Vagina (tissue), 2 donors: ENCODE data around the gene ZNF385A. TPM values are rescaled to one million over a fixed set of nuclear protein-coding genes. Genes with fewer than 3 reads are reported as not detected.
A peak's percentile ranks its signal among the peaks of the same experiment; 100 is the strongest.
"Not testable (repeated sequence)": the region's sequence is repeated elsewhere in the genome, so short reads cannot be mapped to it uniquely, and the experiment has no call there.

ENCODE experiments used
- DNase-seq, 2 donors: peaks; one replicate each; pipeline ENCODE4 v3.0.0-alpha.2; 2017; ENCODE audit errors: extremely low spot score in 2 of 2
- H3K27ac ChIP-seq: fragments of 200-600 bp; sonication (generic); one replicate; pipeline ENCODE4 v1.5.1; 2019
- H3K27me3 ChIP-seq: fragments of 200-600 bp; sonication (generic); one replicate; pipeline ENCODE4 v1.5.1; 2019
- H3K36me3 ChIP-seq, 2 donors: fragments of 200-600 bp; sonication (generic); one replicate each; pipeline ENCODE4 v1.5.1; 2017 to 2019
- H3K4me1 ChIP-seq: fragments of 200-600 bp; sonication (generic); one replicate; pipeline ENCODE4 v1.5.1; 2019
- H3K4me3 ChIP-seq, 2 donors: fragments of 200-600 bp; sonication (generic); 1 replicate in 1 of 2; 2 replicates in 1 of 2; pipeline ENCODE4 v1.5.1; 2016 to 2019
- H3K9me3 ChIP-seq: fragments of 200-600 bp; sonication (generic); one replicate; pipeline ENCODE4 v1.5.1; 2019
- POLR2A ChIP-seq, 2 donors: fragments of 450-650 bp; IDR thresholded peaks; one replicate each; pipeline ENCODE4 v1.6.1; 2017; ENCODE audit warnings: antibody characterized with exemption in 2 of 2, mild to moderate bottlenecking in 2 of 2, moderate library complexity in 2 of 2
- POLR2AphosphoS5 ChIP-seq, 2 donors: sonication (generic); formaldehyde crosslinking; IDR thresholded peaks; one replicate each; pipeline ENCODE4 v1.9.0; 2017; ENCODE audit warnings: antibody characterized with exemption in 2 of 2, mild to moderate bottlenecking in 2 of 2, low read depth in 1 of 2; ENCODE audit not compliant: insufficient read depth in 1 of 2
- intact Hi-C: fragments of 100-400 bp; cut with DNase I; formaldehyde crosslinking; loops from one replicate; pipeline ENCODE4 v1.15.1; 2023
- total RNA-seq: library from RNA; depleted of rRNA; stranded (reverse); fragments of >200 nt; gene quantifications from one replicate; pipeline ENCODE4 v1.2.3, GENCODE V29; 2016
- TF ChIP-seq, protein P1 (sequence below), 3 experiments: fragments of 450-650 bp in 2 of 3; fragments of 200-600 bp in 1 of 3; sonication (generic) in 1 of 3; IDR thresholded peaks; one replicate each; pipeline ENCODE4 v1.5.1; 2017 to 2019; ENCODE audit warnings: antibody characterized with exemption in 3 of 3, mild to moderate bottlenecking in 2 of 3, moderate library complexity in 2 of 3

The ZNF385A gene
- total RNA-seq, 1 donor from 2014 or later, result 38.8 TPM

DNA sequence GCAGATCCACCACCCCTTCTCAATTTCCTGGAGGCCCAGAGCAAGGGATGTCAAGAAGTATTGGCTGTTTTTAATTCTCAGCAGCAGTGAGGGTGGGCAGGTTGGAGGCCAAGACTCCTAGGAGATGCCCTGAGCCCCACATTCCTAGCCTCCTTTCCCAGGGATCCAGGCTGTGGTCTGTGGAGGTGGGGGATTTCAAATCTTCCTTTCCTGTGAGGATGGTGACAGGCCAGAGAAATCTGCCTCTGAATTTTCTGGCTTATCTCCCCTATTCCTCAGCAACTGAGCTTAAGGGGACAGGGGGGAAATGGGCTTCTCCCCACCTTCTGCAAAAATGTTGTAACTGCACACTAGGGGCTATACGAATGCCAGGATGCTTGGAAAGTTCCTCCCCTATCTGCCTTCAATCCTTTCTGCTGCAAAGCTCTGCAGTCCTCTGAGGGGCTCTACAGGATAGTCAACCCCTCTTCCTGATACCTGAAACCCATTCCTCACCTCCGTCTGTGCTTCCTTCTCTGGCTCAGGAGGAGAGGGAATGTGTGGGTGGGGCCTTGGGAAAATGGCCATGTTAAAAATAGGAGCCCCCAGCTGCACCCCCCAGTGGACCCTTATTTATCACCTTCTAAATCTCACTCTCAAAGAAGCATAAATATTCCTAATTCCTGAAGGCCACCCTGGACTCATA is 26.9 kb downstream of the ZNF385A start:
- Histone ChIP-seq H3K27me3 (no peaks in the 10 kb centered on the region), H3K4me1 (peaks cover 35% of the 10 kb centered on the region), H3K4me3 (peak overlapping the region; percentile 52 to 75), H3K27ac (peak overlapping the region; percentile 92), H3K36me3 (no peaks in the 10 kb centered on the region), H3K9me3 (no peaks in the 10 kb centered on the region)
- intact Hi-C loops, result loop anchor here (5.0 kb wide), 1 partner anchor 75 kb away; the partner anchor contains the start of genes CBX5 and HNRNPA1
- TF ChIP-seq, protein P1, sequence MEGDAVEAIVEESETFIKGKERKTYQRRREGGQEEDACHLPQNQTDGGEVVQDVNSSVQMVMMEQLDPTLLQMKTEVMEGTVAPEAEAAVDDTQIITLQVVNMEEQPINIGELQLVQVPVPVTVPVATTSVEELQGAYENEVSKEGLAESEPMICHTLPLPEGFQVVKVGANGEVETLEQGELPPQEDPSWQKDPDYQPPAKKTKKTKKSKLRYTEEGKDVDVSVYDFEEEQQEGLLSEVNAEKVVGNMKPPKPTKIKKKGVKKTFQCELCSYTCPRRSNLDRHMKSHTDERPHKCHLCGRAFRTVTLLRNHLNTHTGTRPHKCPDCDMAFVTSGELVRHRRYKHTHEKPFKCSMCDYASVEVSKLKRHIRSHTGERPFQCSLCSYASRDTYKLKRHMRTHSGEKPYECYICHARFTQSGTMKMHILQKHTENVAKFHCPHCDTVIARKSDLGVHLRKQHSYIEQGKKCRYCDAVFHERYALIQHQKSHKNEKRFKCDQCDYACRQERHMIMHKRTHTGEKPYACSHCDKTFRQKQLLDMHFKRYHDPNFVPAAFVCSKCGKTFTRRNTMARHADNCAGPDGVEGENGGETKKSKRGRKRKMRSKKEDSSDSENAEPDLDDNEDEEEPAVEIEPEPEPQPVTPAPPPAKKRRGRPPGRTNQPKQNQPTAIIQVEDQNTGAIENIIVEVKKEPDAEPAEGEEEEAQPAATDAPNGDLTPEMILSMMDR (IDR thresholded peaks at IDR 0.05), result no peak
- TF ChIP-seq POLR2AphosphoS5 (IDR thresholded peaks at IDR 0.05; ENCODE audit: insufficient read depth in 1 of 2, low read depth in 1 of 2), result no peak
- no peak for TF ChIP-seq POLR2A (IDR thresholded peaks at IDR 0.05)
- DNase-seq, result no peak

DNA sequence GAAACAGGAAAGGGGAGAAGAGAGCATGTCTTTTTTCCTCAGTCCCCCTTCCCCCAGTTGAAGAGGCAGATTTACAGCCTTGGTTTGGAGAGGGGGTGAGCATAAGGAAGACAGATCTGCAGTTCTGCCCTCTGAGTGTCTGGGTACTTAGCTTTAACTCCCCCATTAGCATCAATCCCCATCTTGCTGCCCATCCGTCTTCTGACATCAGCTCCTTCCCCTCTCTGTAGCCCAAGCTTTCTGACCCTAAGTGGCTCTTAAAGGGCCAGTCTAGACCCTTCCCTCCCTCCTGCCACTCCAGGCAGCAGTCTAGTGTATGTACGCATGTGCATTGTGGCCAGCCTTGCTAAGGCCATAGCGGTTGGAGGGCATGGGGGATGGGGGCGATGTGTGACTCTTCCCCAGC is 27.6 kb downstream of the ZNF385A start:
- DNase-seq, result no peak
- Histone ChIP-seq H3K9me3 (no peaks in the 10 kb centered on the region), H3K27ac (peak overlapping the region; percentile 92), H3K27me3 (no peaks in the 10 kb centered on the region), H3K36me3 (no peaks in the 10 kb centered on the region), H3K4me3 (no peak overlapping the region), H3K4me1 (peaks cover 42% of the 10 kb centered on the region)
- intact Hi-C loops, result loop anchor here (5.0 kb wide), 1 partner anchor 75 kb away; the partner anchor contains the start of genes CBX5 and HNRNPA1
- TF ChIP-seq, protein P1 (IDR thresholded peaks at IDR 0.05), result no peak
- TF ChIP-seq POLR2AphosphoS5 (IDR thresholded peaks at IDR 0.05; ENCODE audit: insufficient read depth in 1 of 2, low read depth in 1 of 2) (no peak), POLR2A (IDR thresholded peaks at IDR 0.05) (no peak)

DNA sequence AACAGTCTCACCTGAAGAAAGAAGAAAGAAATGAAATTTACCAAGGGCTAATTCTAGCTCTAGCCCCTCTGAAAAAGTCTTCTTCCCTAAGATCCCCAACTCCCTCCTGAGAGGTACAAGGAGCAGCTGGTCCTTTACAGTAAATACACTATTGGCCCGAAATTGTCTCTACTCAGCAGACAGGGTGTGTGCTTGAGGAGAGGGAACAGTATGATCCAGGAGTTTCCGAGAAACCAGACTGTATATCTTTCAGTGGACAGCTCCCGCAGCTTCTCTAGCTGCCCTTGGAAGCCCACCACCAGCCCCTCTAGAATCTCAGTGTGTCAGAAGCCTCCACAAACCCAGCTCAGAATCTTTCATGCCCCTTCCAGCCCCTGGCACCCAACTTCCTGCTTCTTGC is 28.3 kb downstream of the ZNF385A start:
- Histone ChIP-seq H3K4me3 (no peak overlapping the region), H3K9me3 (no peaks in the 10 kb centered on the region), H3K36me3 (no peaks in the 10 kb centered on the region), H3K27me3 (no peaks in the 10 kb centered on the region), H3K27ac (no peak overlapping the region), H3K4me1 (peaks cover 49% of the 10 kb centered on the region)
- TF ChIP-seq, protein P1 (IDR thresholded peaks at IDR 0.05), result no peak
- TF ChIP-seq POLR2AphosphoS5 (IDR thresholded peaks at IDR 0.05; ENCODE audit: insufficient read depth in 1 of 2, low read depth in 1 of 2), result no peak
- no peak for TF ChIP-seq POLR2A (IDR thresholded peaks at IDR 0.05)
- DNase-seq, result no peak
- intact Hi-C loops, result loop anchor here (5.0 kb wide), 1 partner anchor 74 kb away; the partner anchor contains the start of genes CBX5 and HNRNPA1

DNA sequence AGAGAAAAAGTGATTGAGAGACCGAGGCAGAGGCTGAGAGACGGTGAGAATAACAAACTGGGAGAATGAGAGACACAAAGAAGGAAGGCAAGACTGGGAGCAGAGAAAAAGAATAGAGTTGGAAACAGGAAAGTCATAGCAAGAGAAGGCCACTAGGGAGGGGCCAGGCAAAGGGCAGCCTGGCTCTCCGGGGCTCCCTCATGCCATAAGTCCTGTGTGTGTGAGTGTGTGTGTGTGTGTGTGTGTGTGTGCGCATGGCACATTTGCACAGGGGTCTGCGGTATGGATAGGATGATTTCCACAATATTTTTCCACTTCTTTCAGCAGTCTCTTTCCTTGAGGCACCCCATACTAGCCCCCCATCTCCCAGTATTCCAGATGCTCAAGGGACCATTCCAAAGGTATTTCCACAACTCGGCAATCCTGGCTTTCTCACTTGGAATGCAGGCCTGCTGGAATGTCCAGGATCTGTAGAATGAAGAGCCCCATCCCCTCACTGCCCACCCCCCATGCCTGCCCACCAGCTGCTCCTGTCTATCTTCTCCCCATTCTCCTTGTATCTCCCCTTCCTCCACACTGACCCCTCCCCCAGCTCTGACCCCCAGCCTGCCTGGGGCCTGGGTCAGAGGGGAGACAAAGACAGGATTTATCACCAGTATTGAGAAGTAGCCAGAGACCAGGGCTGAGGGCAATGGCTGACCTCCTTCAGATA is 29.3 kb downstream of the ZNF385A start:
- intact Hi-C loops, result loop anchor here (5.0 kb wide), 1 partner anchor 73 kb away; the partner anchor contains the start of genes CBX5 and HNRNPA1
- no peaks in the 10 kb centered on the region for H3K27me3 ChIP-seq
- peaks cover 0 to 9% of the 10 kb centered on the region in 2 donors for H3K36me3 ChIP-seq
- H3K27ac ChIP-seq, result no peak overlapping the region
- H3K4me3 ChIP-seq, result no peak overlapping the region
- TF ChIP-seq, protein P1 (IDR thresholded peaks at IDR 0.05), result no peak
- peaks cover 49% of the 10 kb centered on the region for H3K4me1 ChIP-seq
- H3K9me3 ChIP-seq, result no peaks in the 10 kb centered on the region
- no peak for DNase-seq

GRCh38 chr12:54354271-54354670 is 30.3 kb downstream of the ZNF385A start:
- DNase-seq, H3K9me3 ChIP-seq, intact Hi-C loops, H3K4me3 ChIP-seq, H3K27me3 ChIP-seq, H3K27ac ChIP-seq: not testable (repeated sequence)
- Histone ChIP-seq H3K4me1 (peaks cover 43% of the 10 kb centered on the region), H3K36me3 (peaks cover 0 to 16% of the 10 kb centered on the region in 2 donors)
